Measurements from ENCODE around the gene OPCML. TPM values are rescaled to one million over a fixed set of nuclear protein-coding genes. Genes with fewer than 3 reads are reported as not detected.

OPCML gene
- total RNA-seq, 3 donors from 2014 or later = not detected

GRCh38 chr11:132994966-132995365 lies 537.3 kb downstream of the OPCML start:
- ATAC-seq = no peak
- no peak overlapping the region for H3K4me3 Mint-ChIP-seq
- no peaks in the 10 kb centered on the region for H3K36me3 Mint-ChIP-seq (ENCODE audit: insufficient read depth)
- H3K27me3 Mint-ChIP-seq (ENCODE audit: low read depth) = peaks cover 16% of the 10 kb centered on the region
- no peaks in the 10 kb centered on the region for H3K4me1 Mint-ChIP-seq (ENCODE audit: low read depth)
- no peak for DNase-seq
- H3K9me3 Mint-ChIP-seq = no peaks in the 10 kb centered on the region

- ATAC-seq (no peak), DNase-seq (no peak)
- Mint-ChIP-seq H3K36me3 (ENCODE audit: insufficient read depth) (no peaks in the 10 kb centered on the region), H3K27me3 (ENCODE audit: low read depth) (peaks cover 16% of the 10 kb centered on the region), H3K4me1 (ENCODE audit: low read depth) (no peaks in the 10 kb centered on the region), H3K4me3 (no peak overlapping the region), H3K9me3 (no peaks in the 10 kb centered on the region)
Observed at GRCh38 chr11:132993991-132994502, 538.3 kb downstream of the OPCML start.

GRCh38 chr11:132992838-132993631 lies 539.3 kb downstream of the OPCML start:
- Mint-ChIP-seq H3K36me3 (ENCODE audit: insufficient read depth) (no peaks in the 10 kb centered on the region), H3K27me3 (ENCODE audit: low read depth) (peaks cover 16% of the 10 kb centered on the region), H3K9me3 (no peaks in the 10 kb centered on the region), H3K4me3 (no peak overlapping the region), H3K4me1 (ENCODE audit: low read depth) (no peaks in the 10 kb centered on the region)
- DNase-seq = no peak
- ATAC-seq = no peak

- Mint-ChIP-seq H3K9me3 (no peaks in the 10 kb centered on the region), H3K27me3 (ENCODE audit: low read depth) (peaks cover 7% of the 10 kb centered on the region), H3K36me3 (ENCODE audit: insufficient read depth) (no peaks in the 10 kb centered on the region), H3K4me1 (ENCODE audit: low read depth) (no peaks in the 10 kb centered on the region), H3K4me3 (no peak overlapping the region)
- DNase-seq = no peak
- ATAC-seq = no peak
Observed at GRCh38 chr11:132988411-132988810, 543.9 kb downstream of the OPCML start.

- no peaks in the 10 kb centered on the region for H3K4me1 Mint-ChIP-seq (ENCODE audit: low read depth)
Observed at GRCh38 chr11:132987936-132988335, 544.4 kb downstream of the OPCML start.

GRCh38 chr11:132983641-132983978 lies 548.7 kb downstream of the OPCML start:
- ATAC-seq = no peak
- H3K36me3 Mint-ChIP-seq (ENCODE audit: insufficient read depth) = no peaks in the 10 kb centered on the region
- no peaks in the 10 kb centered on the region for H3K4me1 Mint-ChIP-seq (ENCODE audit: low read depth)

More at GRCh38 chr11:132987936-132988335, 544.4 kb downstream of the OPCML start:
- Mint-ChIP-seq H3K4me3 (no peak overlapping the region), H3K36me3 (ENCODE audit: insufficient read depth) (no peaks in the 10 kb centered on the region), H3K27me3 (ENCODE audit: low read depth) (peaks cover 3% of the 10 kb centered on the region), H3K9me3 (no peaks in the 10 kb centered on the region)
- ATAC-seq = no peak
- no peak for DNase-seq

GRCh38 chr11:132982772-132983640 lies 549.3 kb downstream of the OPCML start:
- no peak for ATAC-seq

More at GRCh38 chr11:132983641-132983978, 548.7 kb downstream of the OPCML start:
- no peak for DNase-seq
- H3K9me3 Mint-ChIP-seq = no peaks in the 10 kb centered on the region
- H3K4me3 Mint-ChIP-seq = no peak overlapping the region
- H3K27me3 Mint-ChIP-seq (ENCODE audit: low read depth) = no peaks in the 10 kb centered on the region

GRCh38 chr11:132981131-132981956 lies 551.0 kb downstream of the OPCML start:
- H3K27me3 Mint-ChIP-seq (ENCODE audit: low read depth) = no peaks in the 10 kb centered on the region
- H3K4me1 Mint-ChIP-seq (ENCODE audit: low read depth) = no peaks in the 10 kb centered on the region
- DNase-seq (no peak), ATAC-seq (no peak)
- no peaks in the 10 kb centered on the region for H3K36me3 Mint-ChIP-seq (ENCODE audit: insufficient read depth)
- H3K4me3 Mint-ChIP-seq = no peak overlapping the region
- H3K9me3 Mint-ChIP-seq = no peaks in the 10 kb centered on the region

More at GRCh38 chr11:132982772-132983640, 549.3 kb downstream of the OPCML start:
- Mint-ChIP-seq H3K9me3 (no peaks in the 10 kb centered on the region), H3K4me3 (no peak overlapping the region), H3K36me3 (ENCODE audit: insufficient read depth) (no peaks in the 10 kb centered on the region), H3K4me1 (ENCODE audit: low read depth) (no peaks in the 10 kb centered on the region), H3K27me3 (ENCODE audit: low read depth) (no peaks in the 10 kb centered on the region)
- no peak for DNase-seq

- Mint-ChIP-seq H3K4me1 (ENCODE audit: low read depth) (no peaks in the 10 kb centered on the region), H3K9me3 (no peaks in the 10 kb centered on the region), H3K27me3 (ENCODE audit: low read depth) (no peaks in the 10 kb centered on the region), H3K36me3 (ENCODE audit: insufficient read depth) (no peaks in the 10 kb centered on the region), H3K4me3 (no peak overlapping the region)
- ATAC-seq (no peak), DNase-seq (no peak)
Observed at GRCh38 chr11:132980670-132981069, 551.6 kb downstream of the OPCML start.

GRCh38 chr11:132977746-132978145 lies 554.6 kb downstream of the OPCML start:
- no peaks in the 10 kb centered on the region for H3K9me3 Mint-ChIP-seq
- ATAC-seq (no peak), DNase-seq (no peak)
- no peaks in the 10 kb centered on the region for H3K36me3 Mint-ChIP-seq (ENCODE audit: insufficient read depth)
- no peak overlapping the region for H3K4me3 Mint-ChIP-seq
- H3K27me3 Mint-ChIP-seq (ENCODE audit: low read depth) = no peaks in the 10 kb centered on the region
- no peaks in the 10 kb centered on the region for H3K4me1 Mint-ChIP-seq (ENCODE audit: low read depth)

- Mint-ChIP-seq H3K9me3 (no peaks in the 10 kb centered on the region), H3K4me1 (ENCODE audit: low read depth) (no peaks in the 10 kb centered on the region), H3K27me3 (ENCODE audit: low read depth) (no peaks in the 10 kb centered on the region), H3K4me3 (no peak overlapping the region), H3K36me3 (ENCODE audit: insufficient read depth) (no peaks in the 10 kb centered on the region)
- ATAC-seq = no peak
- no peak for DNase-seq
Observed at GRCh38 chr11:132977241-132977640, 555.1 kb downstream of the OPCML start.

- Mint-ChIP-seq H3K4me1 (ENCODE audit: low read depth) (no peaks in the 10 kb centered on the region), H3K4me3 (no peak overlapping the region), H3K36me3 (ENCODE audit: insufficient read depth) (no peaks in the 10 kb centered on the region), H3K27me3 (ENCODE audit: low read depth) (no peaks in the 10 kb centered on the region), H3K9me3 (no peaks in the 10 kb centered on the region)
- DNase-seq (no peak), ATAC-seq (no peak)
Observed at GRCh38 chr11:132976115-132976514, 556.2 kb downstream of the OPCML start.

- Mint-ChIP-seq H3K4me1 (ENCODE audit: low read depth) (no peaks in the 10 kb centered on the region), H3K27me3 (ENCODE audit: low read depth) (no peaks in the 10 kb centered on the region), H3K4me3 (no peak overlapping the region), H3K36me3 (ENCODE audit: insufficient read depth) (no peaks in the 10 kb centered on the region), H3K9me3 (no peaks in the 10 kb centered on the region)
- DNase-seq (no peak), ATAC-seq (no peak)
Observed at GRCh38 chr11:132973686-132974085, 558.6 kb downstream of the OPCML start.

- no peaks in the 10 kb centered on the region for H3K27me3 Mint-ChIP-seq (ENCODE audit: low read depth)
- H3K4me3 Mint-ChIP-seq = no peak overlapping the region
- H3K4me1 Mint-ChIP-seq (ENCODE audit: low read depth) = no peaks in the 10 kb centered on the region
- no peak for ATAC-seq
- no peaks in the 10 kb centered on the region for H3K9me3 Mint-ChIP-seq
- H3K36me3 Mint-ChIP-seq (ENCODE audit: insufficient read depth) = no peaks in the 10 kb centered on the region
- no peak for DNase-seq
Observed at GRCh38 chr11:132972565-132972964, 559.7 kb downstream of the OPCML start.
